ENCODE data around the gene EPSTI1. TPM values are rescaled to one million over a fixed set of nuclear protein-coding genes. Genes with fewer than 3 reads are reported as not detected.

The EPSTI1 gene
- total RNA-seq, 1 experiment from 2014 or later, result 1.9 TPM

DNA sequence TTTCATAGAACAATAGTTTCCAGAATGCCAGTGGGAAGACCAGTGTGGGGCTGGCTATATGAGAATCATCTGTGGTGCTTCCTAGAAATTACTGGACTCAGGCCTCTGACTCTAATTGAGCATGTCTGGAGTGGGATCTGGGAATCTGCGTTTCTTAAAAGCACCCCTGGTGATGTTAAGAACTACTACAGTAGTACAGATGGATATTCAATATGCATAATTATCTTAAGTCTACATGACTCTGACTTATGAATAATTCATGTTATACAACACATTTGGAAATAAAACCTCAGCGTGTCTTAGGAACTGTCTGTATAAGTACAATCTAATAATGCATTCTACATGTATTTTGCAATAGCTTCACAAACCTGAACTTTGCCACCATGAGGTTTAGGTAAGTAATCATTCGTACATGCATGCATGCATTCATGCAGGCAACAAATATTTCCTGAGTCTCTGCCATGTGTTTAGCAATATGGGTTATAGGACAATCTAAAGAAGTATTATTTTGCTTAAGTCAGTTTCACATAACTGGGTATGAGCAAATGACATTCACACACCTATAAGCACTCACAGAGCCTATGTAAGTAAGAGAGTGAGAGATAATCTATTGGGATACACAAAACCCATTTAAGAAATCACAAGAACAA, 62.0 kb downstream of the EPSTI1 start:
- BruUV-seq (replicated peaks), result no TSS peak
- no peaks in the 10 kb centered on the region for H3K79me2 ChIP-seq (ENCODE audit: low read length)
- H3K9ac ChIP-seq (ENCODE audit: low read length), result no peak overlapping the region
- H3K36me3 ChIP-seq (ENCODE audit: low read depth, low read length), result no peaks in the 10 kb centered on the region
- H3K9me2 ChIP-seq (replicated peaks; ENCODE audit: low read length), result no peaks in the 10 kb centered on the region
- no peaks in the 10 kb centered on the region for H3K9me3 ChIP-seq (ENCODE audit: low read length)
- H2AFZ ChIP-seq (ENCODE audit: low read length), result no peak overlapping the region
- ATAC-seq (no peak), DNase-seq (no peak)
- no peak overlapping the region for H3K4me2 ChIP-seq (ENCODE audit: low read length)
- H3F3A ChIP-seq (ENCODE audit: low read length, unreplicated experiment), result no peaks in the 10 kb centered on the region
- ChIA-PET CTCF (no interaction called here), POLR2A (ENCODE audit: unreplicated experiment) (no interaction called here)
- no peaks in the 10 kb centered on the region for H4K20me1 ChIP-seq (ENCODE audit: low read length)
- no peaks in the 10 kb centered on the region for H3K4me1 ChIP-seq (ENCODE audit: insufficient read depth, low read length)
- H3K4me3 ChIP-seq (ENCODE audit: low read length), result no peak overlapping the region
- intact Hi-C loops (cut with micrococcal nuclease), result no loop called here
- no peak overlapping the region for H3K27ac ChIP-seq (ENCODE audit: low read length)
- H3K27me3 ChIP-seq (ENCODE audit: low read length), result no peaks in the 10 kb centered on the region
- no peak for TF ChIP-seq EZH2phosphoT487 (IDR thresholded peaks at IDR 0.05; ENCODE audit: borderline replicate concordance, low read length)
- TF ChIP-seq EZH2 (IDR thresholded peaks at IDR 0.05; ENCODE audit: low read length, unreplicated experiment), result no peak
- TF ChIP-seq, protein P1, sequence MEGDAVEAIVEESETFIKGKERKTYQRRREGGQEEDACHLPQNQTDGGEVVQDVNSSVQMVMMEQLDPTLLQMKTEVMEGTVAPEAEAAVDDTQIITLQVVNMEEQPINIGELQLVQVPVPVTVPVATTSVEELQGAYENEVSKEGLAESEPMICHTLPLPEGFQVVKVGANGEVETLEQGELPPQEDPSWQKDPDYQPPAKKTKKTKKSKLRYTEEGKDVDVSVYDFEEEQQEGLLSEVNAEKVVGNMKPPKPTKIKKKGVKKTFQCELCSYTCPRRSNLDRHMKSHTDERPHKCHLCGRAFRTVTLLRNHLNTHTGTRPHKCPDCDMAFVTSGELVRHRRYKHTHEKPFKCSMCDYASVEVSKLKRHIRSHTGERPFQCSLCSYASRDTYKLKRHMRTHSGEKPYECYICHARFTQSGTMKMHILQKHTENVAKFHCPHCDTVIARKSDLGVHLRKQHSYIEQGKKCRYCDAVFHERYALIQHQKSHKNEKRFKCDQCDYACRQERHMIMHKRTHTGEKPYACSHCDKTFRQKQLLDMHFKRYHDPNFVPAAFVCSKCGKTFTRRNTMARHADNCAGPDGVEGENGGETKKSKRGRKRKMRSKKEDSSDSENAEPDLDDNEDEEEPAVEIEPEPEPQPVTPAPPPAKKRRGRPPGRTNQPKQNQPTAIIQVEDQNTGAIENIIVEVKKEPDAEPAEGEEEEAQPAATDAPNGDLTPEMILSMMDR (conservative IDR thresholded peaks at IDR 0.05; ENCODE audit: low read depth, low read length), result no peak

DNA sequence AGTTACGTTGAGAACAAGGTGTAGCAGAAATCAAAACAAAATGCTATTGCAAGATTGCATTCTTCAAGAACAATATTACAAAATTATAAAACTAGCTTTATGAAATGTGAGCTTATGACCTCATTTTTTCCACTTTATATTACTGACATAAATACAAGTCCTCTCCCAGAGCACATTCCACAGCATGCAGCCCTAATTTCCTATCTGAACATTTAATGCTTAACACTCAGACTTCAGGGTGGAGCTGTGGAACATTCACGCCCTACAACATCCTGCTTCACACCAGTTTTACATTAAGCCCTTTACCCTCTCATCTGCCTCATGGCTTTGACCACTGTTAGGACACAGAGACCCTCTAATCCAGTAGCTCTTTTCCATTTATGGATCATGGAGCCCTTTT, 65.5 kb downstream of the EPSTI1 start:
- intact Hi-C loops (cut with micrococcal nuclease), result no loop called here
- POLR2A ChIA-PET (ENCODE audit: unreplicated experiment), result no interaction called here
- no TSS peak for BruUV-seq (replicated peaks)

DNA sequence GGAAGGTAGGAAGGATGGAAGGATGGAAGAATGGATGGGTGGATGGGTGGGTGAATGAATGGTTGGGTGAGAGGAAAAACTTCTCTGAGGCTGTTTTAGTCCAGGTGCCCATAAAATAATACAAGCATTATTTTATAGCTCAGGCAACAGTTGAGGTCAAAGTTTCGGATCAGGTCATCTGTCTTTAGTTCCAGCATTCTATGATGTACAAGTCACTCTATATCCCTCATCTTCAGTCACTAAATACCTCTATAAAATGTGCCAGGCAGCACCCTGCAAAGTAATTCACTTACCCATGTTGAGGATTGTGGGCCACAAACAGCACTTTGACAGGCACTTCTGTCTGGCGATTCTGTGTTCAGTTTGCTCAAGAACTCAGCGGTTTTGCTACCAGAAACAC, 66.0 kb downstream of the EPSTI1 start:
- no peaks in the 10 kb centered on the region for H3K9me3 ChIP-seq (ENCODE audit: low read length)
- H3K4me1 ChIP-seq (ENCODE audit: insufficient read depth, low read length), result no peaks in the 10 kb centered on the region
- no peaks in the 10 kb centered on the region for H3K79me2 ChIP-seq (ENCODE audit: low read length)
- BruUV-seq (replicated peaks), result no TSS peak
- DNase-seq, result no peak
- H3K27ac ChIP-seq (ENCODE audit: low read length), result no peak overlapping the region
- H4K20me1 ChIP-seq (ENCODE audit: low read length), result no peaks in the 10 kb centered on the region
- no peaks in the 10 kb centered on the region for H3K9me2 ChIP-seq (replicated peaks; ENCODE audit: low read length)
- H3K36me3 ChIP-seq (ENCODE audit: low read depth, low read length), result no peaks in the 10 kb centered on the region
- intact Hi-C loops (cut with micrococcal nuclease), result no loop called here
- ATAC-seq, result no peak
- POLR2A ChIA-PET (ENCODE audit: unreplicated experiment), result no interaction called here
- H3K4me2 ChIP-seq (ENCODE audit: low read length), result no peak overlapping the region
- no peak overlapping the region for H3K9ac ChIP-seq (ENCODE audit: low read length)
- no peaks in the 10 kb centered on the region for H3F3A ChIP-seq (ENCODE audit: low read length, unreplicated experiment)
- no peaks in the 10 kb centered on the region for H3K27me3 ChIP-seq (ENCODE audit: low read length)
- no peak overlapping the region for H3K4me3 ChIP-seq (ENCODE audit: low read length)
- CTCF ChIA-PET, result no interaction called here
- H2AFZ ChIP-seq (ENCODE audit: low read length), result no peak overlapping the region
- TF ChIP-seq EZH2phosphoT487 (IDR thresholded peaks at IDR 0.05; ENCODE audit: borderline replicate concordance, low read length) (no peak), EZH2 (IDR thresholded peaks at IDR 0.05; ENCODE audit: low read length, unreplicated experiment) (no peak)
- TF ChIP-seq, protein P1 (conservative IDR thresholded peaks at IDR 0.05; ENCODE audit: low read depth, low read length), result no peak

More for the DNA sequence above, 65.5 kb downstream of the EPSTI1 start:
- H3K9me2 ChIP-seq (replicated peaks; ENCODE audit: low read length), result no peaks in the 10 kb centered on the region
- DNase-seq (no peak), ATAC-seq (no peak)
- H3K27me3 ChIP-seq (ENCODE audit: low read length), result no peaks in the 10 kb centered on the region
- H3K4me3 ChIP-seq (ENCODE audit: low read length), result no peak overlapping the region
- H3F3A ChIP-seq (ENCODE audit: low read length, unreplicated experiment), result no peaks in the 10 kb centered on the region
- no peaks in the 10 kb centered on the region for H3K9me3 ChIP-seq (ENCODE audit: low read length)
- no peak overlapping the region for H3K4me2 ChIP-seq (ENCODE audit: low read length)
- no peaks in the 10 kb centered on the region for H3K36me3 ChIP-seq (ENCODE audit: low read depth, low read length)
- H3K9ac ChIP-seq (ENCODE audit: low read length), result no peak overlapping the region
- no peaks in the 10 kb centered on the region for H3K79me2 ChIP-seq (ENCODE audit: low read length)
- H2AFZ ChIP-seq (ENCODE audit: low read length), result no peak overlapping the region
- TF ChIP-seq EZH2 (IDR thresholded peaks at IDR 0.05; ENCODE audit: low read length, unreplicated experiment), result no peak
- CTCF ChIA-PET, result no interaction called here
- H3K27ac ChIP-seq (ENCODE audit: low read length), result no peak overlapping the region
- H3K4me1 ChIP-seq (ENCODE audit: insufficient read depth, low read length), result no peaks in the 10 kb centered on the region
- no peaks in the 10 kb centered on the region for H4K20me1 ChIP-seq (ENCODE audit: low read length)

Measured in PC-3 (cell line).